CD4-positive, alpha-beta memory T cell (primary cell): Measurements from ENCODE around the gene CCDC89. TPM values are rescaled to one million over a fixed set of nuclear protein-coding genes. Genes with fewer than 3 reads are reported as not detected.

Experiments used
- CTCF ChIA-PET: fragments of 350-600 bp; sonication (Branson Sonifier 250); formaldehyde crosslinking; loops from one replicate; lab custom pipeline; 2021; ENCODE audit warnings: inconsistent platforms; ENCODE audit not compliant: partially characterized antibody; lab: Charles Lee
- POLR2A ChIA-PET: fragments of 350-600 bp; sonication (Branson Sonifier 250); formaldehyde crosslinking; loops from one replicate; lab custom pipeline; 2021; ENCODE audit not compliant: partially characterized antibody; lab: Charles Lee
- DNase-seq, 5 donors: peaks; one replicate each; pipeline versions ENCODE4 v3.0.0 to v3.0.0-alpha.2; 2020 to 2022; ENCODE audit warnings: mixed read lengths in 1 of 5
- H3K27ac ChIP-seq: one replicate; pipeline ENCODE4 v1.7.0; 2013; ENCODE audit warnings: low read depth, low read length
- H3K27me3 ChIP-seq: 2 replicates; pipeline ENCODE4 v1.7.0; 2013; ENCODE audit warnings: mild to moderate bottlenecking, low read length, moderate library complexity; ENCODE audit not compliant: insufficient read depth
- H3K36me3 ChIP-seq: 2 replicates; pipeline ENCODE4 v1.7.0; 2013; ENCODE audit warnings: mild to moderate bottlenecking, low read length, moderate library complexity; ENCODE audit not compliant: insufficient read depth
- H3K4me1 ChIP-seq: 2 replicates; pipeline ENCODE4 v1.7.0; 2013; ENCODE audit warnings: mild to moderate bottlenecking, low read length, moderate library complexity; ENCODE audit not compliant: insufficient read depth
- H3K4me3 ChIP-seq, 2 donors: one replicate each; pipeline ENCODE4 v1.7.0; 2013; ENCODE audit warnings: low read length in 2 of 2, mild to moderate bottlenecking in 1 of 2
- H3K9me3 ChIP-seq, 2 donors: one replicate each; pipeline ENCODE4 v1.7.0; 2013; ENCODE audit warnings: low read length in 2 of 2, control low read depth in 1 of 2; ENCODE audit not compliant: control insufficient read depth in 1 of 2
- H3K27ac Mint-ChIP-seq, 7 donors: one replicate each; pipeline ENCODE4 v1.8.0; 2020 to 2021; ENCODE audit warnings: mixed read lengths in 7 of 7, mild to moderate bottlenecking in 6 of 7, inconsistent platforms in 3 of 7, moderate library complexity in 3 of 7
- H3K27me3 Mint-ChIP-seq, 2 donors: one replicate each; pipeline ENCODE4 v1.8.0; 2020 to 2021; ENCODE audit warnings: mixed read lengths in 2 of 2
- H3K36me3 Mint-ChIP-seq, 2 donors: one replicate each; pipeline ENCODE4 v1.8.0; 2020 to 2021; ENCODE audit warnings: mixed read lengths in 2 of 2, inconsistent platforms in 1 of 2, mild to moderate bottlenecking in 1 of 2
- H3K4me1 Mint-ChIP-seq, 4 donors: one replicate each; pipeline ENCODE4 v1.8.0; 2020 to 2021; ENCODE audit warnings: mixed read lengths in 4 of 4, mild to moderate bottlenecking in 1 of 4
- H3K4me3 Mint-ChIP-seq, 8 donors: one replicate each; pipeline ENCODE4 v1.8.0; 2020 to 2021; ENCODE audit warnings: mixed read lengths in 8 of 8, mild to moderate bottlenecking in 7 of 8, moderate library complexity in 6 of 8, inconsistent platforms in 3 of 8
- H3K9me3 Mint-ChIP-seq, 8 donors: one replicate each; pipeline ENCODE4 v1.8.0; 2020 to 2021; ENCODE audit warnings: mixed read lengths in 8 of 8, mild to moderate bottlenecking in 5 of 8, inconsistent platforms in 3 of 8, moderate library complexity in 1 of 8
- intact Hi-C: fragments of 100-400 bp; cut with micrococcal nuclease; formaldehyde crosslinking; loops from one replicate; pipeline ENCODE4 v1.15.1; 2023
- polyA plus RNA-seq, 2 donors: library from polyadenylated mRNA; unstranded; fragments of 300-500 nt; fragmentation: Illumina TruSeq; gene quantifications; one replicate each; pipeline ENCODE4 v1.2.3, GENCODE V29; 2021
- total RNA-seq, 2 experiments: library from RNA; stranded (reverse); gene quantifications; one replicate each; pipeline ENCODE4 v1.2.3, GENCODE V29; 2021

CCDC89 gene
- total and polyA plus RNA-seq, 4 experiments from 2014 or later = 0.22 to 0.70 TPM; not detected in 2

- Histone ChIP-seq H3K4me1 (peaks cover 10% of the 10 kb centered on the region), H3K36me3 (no peaks in the 10 kb centered on the region), H3K27ac (no peak overlapping the region), H3K9me3 (no peaks in the 10 kb centered on the region), H3K27me3 (peaks cover 4% of the 10 kb centered on the region), H3K4me3 (no peak overlapping the region)
- H3K27me3 Mint-ChIP-seq = peaks cover 5 to 10% of the 10 kb centered on the region in 2 donors
- no peak overlapping the region for H3K4me3 Mint-ChIP-seq
- H3K9me3 Mint-ChIP-seq = no peaks in the 10 kb centered on the region
- ChIA-PET CTCF (no interaction called here), POLR2A (no interaction called here)
- H3K4me1 Mint-ChIP-seq = peaks cover 7 to 14% (median 10%) of the 10 kb centered on the region in 4 donors
- intact Hi-C loops = no loop called here
- DNase-seq = no peak
- H3K36me3 Mint-ChIP-seq = peaks cover 6 to 13% of the 10 kb centered on the region in 2 donors
- H3K27ac Mint-ChIP-seq = no peak overlapping the region
These were observed 42.8 kb downstream of the CCDC89 start for GRCh38 chr11:85643191-85643614.

- intact Hi-C loops = no loop called here
- Histone ChIP-seq H3K36me3 (peaks cover 24% of the 10 kb centered on the region), H3K27me3 (no peaks in the 10 kb centered on the region), H3K27ac (no peak overlapping the region), H3K4me1 (peaks cover 8% of the 10 kb centered on the region), H3K9me3 (no peaks in the 10 kb centered on the region), H3K4me3 (no peak overlapping the region)
- no peaks in the 10 kb centered on the region for H3K27me3 Mint-ChIP-seq
- ChIA-PET POLR2A (interaction anchor here (1.3 kb wide), 1 partner anchor 12 kb away, joined by 3 read pairs; no protein-coding TSS in a partner anchor), CTCF (interaction anchor here (0.6 kb wide), 1 partner anchor 659 kb away, joined by 4 read pairs; no protein-coding TSS in a partner anchor)
- H3K9me3 Mint-ChIP-seq = no peaks in the 10 kb centered on the region
- DNase-seq = no peak
- no peak overlapping the region for H3K4me3 Mint-ChIP-seq
- H3K4me1 Mint-ChIP-seq = peaks cover 1 to 10% (median 7%) of the 10 kb centered on the region in 4 donors
- peaks cover 38 to 55% of the 10 kb centered on the region in 2 donors for H3K36me3 Mint-ChIP-seq
- H3K27ac Mint-ChIP-seq = no peak overlapping the region
These were observed 51.2 kb downstream of the CCDC89 start for GRCh38 chr11:85634747-85635146.

Other genes starting within 250 kb of the CCDC89 start
- gene DLG2, start 58.9 kb downstream of the CCDC89 start, total RNA-seq = 1 to 10 TPM; 2.7 TPM
- gene DLG2, start 58.9 kb downstream of the CCDC89 start, polyA plus RNA-seq = 1 to 10 TPM in 1 of 2 donors, under 1 TPM in 1; 0.78 to 1.1 TPM
- gene TMEM126B, start 57.6 kb downstream of the CCDC89 start, total RNA-seq = 10 to 100 TPM; 40.9 to 46.8 TPM
- gene TMEM126B, start 57.6 kb downstream of the CCDC89 start, polyA plus RNA-seq = 10 to 100 TPM; 66.6 to 73.4 TPM
- 10 to 100 TPM; 17.4 to 17.5 TPM for gene TMEM126A, start 38.2 kb downstream of the CCDC89 start, total RNA-seq
- 10 to 100 TPM; 67.2 to 70.0 TPM for gene TMEM126A, start 38.2 kb downstream of the CCDC89 start, polyA plus RNA-seq
- 100 to 1,000 TPM; 103 to 105 TPM for gene CREBZF, start 21.1 kb downstream of the CCDC89 start, total RNA-seq
- 10 to 100 TPM in 1 of 2 donors, 1 to 10 TPM in 1; 7.6 to 13.7 TPM for gene CREBZF, start 21.1 kb downstream of the CCDC89 start, polyA plus RNA-seq
- gene SYTL2, start 124.9 kb upstream of the CCDC89 start, total RNA-seq = 10 to 100 TPM; 35.5 to 35.7 TPM
- gene SYTL2, start 124.9 kb upstream of the CCDC89 start, polyA plus RNA-seq = 10 to 100 TPM in 1 of 2 donors, 1 to 10 TPM in 1; 3.9 to 21.0 TPM
- not detected for gene CCDC83, start 169.2 kb upstream of the CCDC89 start, total RNA-seq
- not detected for gene CCDC83, start 169.2 kb upstream of the CCDC89 start, polyA plus RNA-seq